Natural killer cell (primary cell): Measurements from ENCODE around the gene OR10J5. TPM values are rescaled to one million over a fixed set of nuclear protein-coding genes. Genes with fewer than 3 reads are reported as not detected.

Experiments
- ATAC-seq, 3 donors: fragments of 150-1000 bp in 2 of 3; fragments of 200-7000 bp in 1 of 3; cut with Tn5 transposase; 1 replicate in 1 of 3; 2 replicates in 2 of 3; pipeline ENCODE4 v1.10.0; 2021; ENCODE audit warnings: mild to moderate bottlenecking in 2 of 3, moderate library complexity in 2 of 3
- DNase-seq, 2 donors: peaks; one replicate each; pipeline versions ENCODE4 v3.0.0 to v3.0.0-alpha.2; 2013 to 2021; ENCODE audit warnings: mixed read lengths in 1 of 2
- H3K27ac ChIP-seq: one replicate; pipeline ENCODE4 v1.5.1; 2013; ENCODE audit warnings: mild to moderate bottlenecking, low read length
- H3K27me3 ChIP-seq: one replicate; pipeline ENCODE4 v1.6.1; 2013; ENCODE audit warnings: low read length; ENCODE audit not compliant: control insufficient read depth, insufficient read depth
- H3K36me3 ChIP-seq: one replicate; pipeline ENCODE4 v1.6.1; 2013; ENCODE audit warnings: low read length; ENCODE audit not compliant: control insufficient read depth, insufficient read depth
- H3K4me1 ChIP-seq: one replicate; pipeline ENCODE4 v1.6.1; 2013; ENCODE audit warnings: low read length; ENCODE audit not compliant: control insufficient read depth, insufficient read depth
- H3K4me3 ChIP-seq: one replicate; pipeline ENCODE4 v1.5.1; 2013; ENCODE audit warnings: low read length
- H3K9me3 ChIP-seq: one replicate; pipeline ENCODE4 v1.6.1; 2013; ENCODE audit warnings: low read length; ENCODE audit not compliant: control insufficient read depth, insufficient read depth
- H3K27ac Mint-ChIP-seq, 2 donors: one replicate each; pipeline ENCODE4 v1.8.0; 2022; ENCODE audit warnings: mild to moderate bottlenecking in 2 of 2, mixed read lengths in 2 of 2, moderate library complexity in 1 of 2
- H3K27me3 Mint-ChIP-seq, 2 donors: one replicate each; pipeline ENCODE4 v1.8.0; 2022; ENCODE audit warnings: low read depth in 2 of 2, mixed read lengths in 2 of 2
- H3K36me3 Mint-ChIP-seq: one replicate; pipeline ENCODE4 v1.8.0; 2022; ENCODE audit warnings: mixed read lengths
- H3K4me1 Mint-ChIP-seq, 2 donors: one replicate each; pipeline ENCODE4 v1.8.0; 2022; ENCODE audit warnings: mixed read lengths in 2 of 2
- H3K4me3 Mint-ChIP-seq: one replicate; pipeline ENCODE4 v1.8.0; 2022; ENCODE audit warnings: mild to moderate bottlenecking, moderate library complexity, mixed read lengths
- H3K9me3 Mint-ChIP-seq, 2 donors: one replicate each; pipeline ENCODE4 v1.8.0; 2022; ENCODE audit warnings: mixed read lengths in 2 of 2
- WGBS: methylation state at CpG from one replicate; pipeline ENCODE4 v1.1.7; 2013; ENCODE audit warnings: missing lambda C conversion rate; ENCODE audit not compliant: insufficient coverage; 5-methylcytosine and 5-hydroxymethylcytosine counted together
- intact Hi-C: fragments of 100-400 bp; cut with micrococcal nuclease; formaldehyde crosslinking; loops from one replicate; pipeline ENCODE4 v1.14.2; 2022
- total RNA-seq, 4 donors: library from RNA; stranded (reverse); fragments of 120-200 nt in 1 of 4; gene quantifications; one replicate each; pipeline versions ENCODE4 v1.2.3 to v1.2.4, GENCODE V29; 2013 to 2022
- TF ChIP-seq, protein P1 (sequence below): fragments of 200-600 bp; IDR thresholded peaks from one replicate; pipeline ENCODE4 v1.8.0; 2022; ENCODE audit warnings: antibody characterized with exemption

OR10J5 gene
- total RNA-seq, 3 donors from 2014 or later (not counting 1 experiment from before 2014, with no cell fraction given), result not detected

DNA sequence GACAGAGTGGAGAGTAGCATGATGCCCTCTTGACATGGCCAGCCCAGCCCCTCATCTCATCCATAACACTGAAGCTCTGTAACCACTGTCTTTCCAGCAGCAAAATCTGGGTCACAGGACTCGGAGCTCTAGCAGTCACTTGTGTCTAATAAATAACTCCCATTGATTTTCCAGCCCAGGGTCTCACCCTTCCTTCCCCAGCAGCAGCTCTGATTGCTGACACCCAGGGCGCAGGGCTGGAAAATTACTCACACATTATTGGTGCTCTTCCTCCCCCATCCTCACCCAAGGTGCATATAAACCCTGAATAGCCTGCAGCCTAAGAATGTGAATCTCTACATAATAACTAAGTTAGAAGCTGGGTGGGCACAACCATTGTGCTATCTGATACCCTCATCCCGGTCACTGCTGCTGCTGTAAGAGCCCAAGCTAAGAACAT, 21.1 kb upstream of the OR10J5 start:
- no peaks in the 10 kb centered on the region for H3K36me3 ChIP-seq
- Mint-ChIP-seq H3K4me1 (no peaks in the 10 kb centered on the region), H3K4me3 (no peak overlapping the region), H3K27ac (no peak overlapping the region), H3K9me3 (no peaks in the 10 kb centered on the region), H3K27me3 (peaks cover 20 to 33% of the 10 kb centered on the region in 2 donors), H3K36me3 (no peaks in the 10 kb centered on the region)
- no peak overlapping the region for H3K27ac ChIP-seq
- H3K4me1 ChIP-seq, result no peaks in the 10 kb centered on the region
- H3K27me3 ChIP-seq, result no peaks in the 10 kb centered on the region
- no peak for DNase-seq
- 78% methylated on average over 3 of the region's 3 CpGs for WGBS
- no peak overlapping the region for H3K4me3 ChIP-seq
- intact Hi-C loops, result no loop called here
- no peaks in the 10 kb centered on the region for H3K9me3 ChIP-seq
- no peak for ATAC-seq
- TF ChIP-seq, protein P1, sequence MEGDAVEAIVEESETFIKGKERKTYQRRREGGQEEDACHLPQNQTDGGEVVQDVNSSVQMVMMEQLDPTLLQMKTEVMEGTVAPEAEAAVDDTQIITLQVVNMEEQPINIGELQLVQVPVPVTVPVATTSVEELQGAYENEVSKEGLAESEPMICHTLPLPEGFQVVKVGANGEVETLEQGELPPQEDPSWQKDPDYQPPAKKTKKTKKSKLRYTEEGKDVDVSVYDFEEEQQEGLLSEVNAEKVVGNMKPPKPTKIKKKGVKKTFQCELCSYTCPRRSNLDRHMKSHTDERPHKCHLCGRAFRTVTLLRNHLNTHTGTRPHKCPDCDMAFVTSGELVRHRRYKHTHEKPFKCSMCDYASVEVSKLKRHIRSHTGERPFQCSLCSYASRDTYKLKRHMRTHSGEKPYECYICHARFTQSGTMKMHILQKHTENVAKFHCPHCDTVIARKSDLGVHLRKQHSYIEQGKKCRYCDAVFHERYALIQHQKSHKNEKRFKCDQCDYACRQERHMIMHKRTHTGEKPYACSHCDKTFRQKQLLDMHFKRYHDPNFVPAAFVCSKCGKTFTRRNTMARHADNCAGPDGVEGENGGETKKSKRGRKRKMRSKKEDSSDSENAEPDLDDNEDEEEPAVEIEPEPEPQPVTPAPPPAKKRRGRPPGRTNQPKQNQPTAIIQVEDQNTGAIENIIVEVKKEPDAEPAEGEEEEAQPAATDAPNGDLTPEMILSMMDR, result no peak

DNA sequence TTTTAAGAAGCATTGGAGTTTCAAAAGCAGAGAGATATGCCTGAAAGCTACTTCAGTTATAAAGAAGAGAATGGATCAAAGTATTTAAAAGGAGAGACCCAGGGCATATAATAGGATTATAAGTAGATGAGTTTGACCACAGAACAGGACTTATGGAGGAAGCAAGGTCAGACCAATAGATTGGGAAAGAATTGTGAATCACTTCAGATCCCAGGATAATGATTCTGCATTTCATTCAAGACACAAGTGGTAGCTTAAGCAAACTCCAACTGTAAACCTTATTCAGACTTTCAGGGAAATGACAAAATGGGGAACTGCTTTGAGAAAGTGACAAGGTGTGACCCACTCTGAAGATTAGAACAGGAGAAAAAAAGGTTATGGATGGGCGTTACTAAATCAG, 18.9 kb upstream of the OR10J5 start:
- no peaks in the 10 kb centered on the region for H3K4me1 ChIP-seq
- no peak overlapping the region for H3K27ac Mint-ChIP-seq
- no peaks in the 10 kb centered on the region for H3K36me3 Mint-ChIP-seq
- H3K36me3 ChIP-seq, result no peaks in the 10 kb centered on the region
- H3K4me3 ChIP-seq, result no peak overlapping the region
- H3K4me1 Mint-ChIP-seq, result no peaks in the 10 kb centered on the region
- no peak overlapping the region for H3K4me3 Mint-ChIP-seq
- no peaks in the 10 kb centered on the region for H3K27me3 ChIP-seq
- peaks cover 26 to 52% of the 10 kb centered on the region in 2 donors for H3K27me3 Mint-ChIP-seq
- ATAC-seq (no peak), DNase-seq (no peak)
- H3K9me3 ChIP-seq, result no peaks in the 10 kb centered on the region
- H3K27ac ChIP-seq, result no peak overlapping the region
- intact Hi-C loops, result no loop called here
- H3K9me3 Mint-ChIP-seq, result no peaks in the 10 kb centered on the region
- TF ChIP-seq, protein P1, result no peak
- WGBS, result 40% methylated on average over 1 of the region's 1 CpG

DNA sequence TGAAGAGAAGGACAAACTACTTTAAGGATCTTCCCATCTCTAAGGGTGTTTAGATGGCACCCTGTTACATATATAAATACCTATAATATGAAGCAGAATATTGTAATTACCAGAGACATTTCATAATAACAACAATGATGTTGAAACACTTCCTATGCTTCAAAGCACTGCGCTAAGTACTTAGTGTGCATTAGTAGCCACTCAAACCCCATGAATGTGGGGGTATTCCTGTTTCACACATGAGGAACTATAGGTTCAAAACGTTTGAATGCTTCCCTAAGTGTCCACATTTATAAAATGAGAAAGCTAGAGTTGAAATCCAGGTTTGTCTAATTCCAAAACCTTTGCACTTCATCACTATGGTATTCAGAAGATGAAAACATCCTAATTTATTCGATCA, 18.5 kb upstream of the OR10J5 start:
- Mint-ChIP-seq H3K27ac (no peak overlapping the region), H3K4me1 (no peaks in the 10 kb centered on the region), H3K27me3 (peaks cover 26 to 53% of the 10 kb centered on the region in 2 donors), H3K9me3 (no peaks in the 10 kb centered on the region), H3K4me3 (no peak overlapping the region), H3K36me3 (no peaks in the 10 kb centered on the region)
- intact Hi-C loops, result no loop called here
- H3K27ac ChIP-seq, result no peak overlapping the region
- DNase-seq (no peak), ATAC-seq (no peak)
- no peaks in the 10 kb centered on the region for H3K36me3 ChIP-seq
- H3K27me3 ChIP-seq, result no peaks in the 10 kb centered on the region
- H3K4me1 ChIP-seq, result no peaks in the 10 kb centered on the region
- H3K9me3 ChIP-seq, result no peaks in the 10 kb centered on the region
- TF ChIP-seq, protein P1, result no peak
- 47% methylated on average over 2 of the region's 3 CpGs for WGBS
- H3K4me3 ChIP-seq, result no peak overlapping the region

GRCh38 chr1:159548126-159548525, 12.3 kb upstream of the OR10J5 start:
- DNase-seq, result no peak
- no peaks in the 10 kb centered on the region for H3K36me3 Mint-ChIP-seq
- intact Hi-C loops, result no loop called here

More at GRCh38 chr1:159548126-159548525, 12.3 kb upstream of the OR10J5 start:
- Histone ChIP-seq H3K27ac (no peak overlapping the region), H3K9me3 (no peaks in the 10 kb centered on the region), H3K36me3 (no peaks in the 10 kb centered on the region), H3K27me3 (no peaks in the 10 kb centered on the region), H3K4me1 (no peaks in the 10 kb centered on the region), H3K4me3 (no peak overlapping the region)
- H3K9me3 Mint-ChIP-seq, result peaks cover 0 to 2% of the 10 kb centered on the region in 2 donors
- WGBS, result 86% methylated on average over 2 of the region's 2 CpGs
- no peak for ATAC-seq
- H3K4me3 Mint-ChIP-seq, result no peak overlapping the region
- H3K27me3 Mint-ChIP-seq, result peaks cover 19 to 60% of the 10 kb centered on the region in 2 donors
- no peaks in the 10 kb centered on the region for H3K4me1 Mint-ChIP-seq
- H3K27ac Mint-ChIP-seq, result no peak overlapping the region
- TF ChIP-seq, protein P1, result no peak
